Measurements from ENCODE around the gene RACGAP1. TPM values are rescaled to one million over a fixed set of nuclear protein-coding genes. Genes with fewer than 3 reads are reported as not detected.
A peak's percentile ranks its signal among the peaks of the same experiment; 100 is the strongest.

Gene RACGAP1
- total RNA-seq, 1 experiment from 2014 or later: 147 TPM

DNA sequence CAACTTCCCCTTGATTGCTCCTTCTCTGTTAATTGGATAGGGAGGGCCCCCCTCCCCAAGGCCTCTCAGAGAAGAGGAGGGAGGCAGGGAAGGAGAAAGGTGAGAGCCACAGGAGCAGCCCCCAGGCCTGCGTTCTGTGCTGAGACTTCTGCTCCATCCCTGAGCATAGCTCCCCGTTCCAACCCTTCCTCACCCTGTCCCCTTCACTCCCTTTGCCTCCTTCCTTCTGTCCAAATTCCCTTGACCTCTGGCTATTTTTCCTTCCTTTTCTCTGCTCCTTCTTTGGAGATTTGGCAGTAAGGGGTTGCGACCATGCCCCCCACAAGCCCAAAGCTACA is 31.3 kb upstream of the RACGAP1 start:
- intact Hi-C loops (cut with micrococcal nuclease; ENCODE audit: unreplicated experiment) (loop anchor here (5.0 to 10.0 kb wide), 2 partner anchors 89 to 192 kb away; no protein-coding TSS in a partner anchor), in situ Hi-C loops (cut with HindIII; ENCODE audit: low pct_unique_long_range_greater_than_20kb, low sequenced_read_pairs) (no loop called here)
- no peak for DNase-seq (ENCODE audit: low read depth, low spot score)
- peaks cover 13% of the 10 kb centered on the region for H3K4me1 ChIP-seq (ENCODE audit: control insufficient read depth, insufficient read depth, low read length)
- ATAC-seq: no peak
- ChIA-PET POLR2A (no interaction called here), CTCF (interaction anchor here (0.5 to 2.0 kb wide), 15 partner anchors 10 to 892 kb away, joined by 3 to 17 read pairs (median 4); no protein-coding TSS in a partner anchor)
- no peak for TF ChIP-seq SIN3A (IDR thresholded peaks at IDR 0.05; ENCODE audit: borderline replicate concordance, insufficient read depth, low read depth, low read length)
- peak overlapping the region; percentile 59 to 67 for H3K4me3 ChIP-seq (ENCODE audit: low read depth in 2 of 2, low read length in 2 of 2)
- no peaks in the 10 kb centered on the region for H3K36me3 ChIP-seq (ENCODE audit: control insufficient read depth, insufficient read depth, low read length)
- H3K27ac ChIP-seq (ENCODE audit: low read length): no peak overlapping the region
- BruUV-seq (replicated peaks): no TSS peak
- no peaks in the 10 kb centered on the region for H3K9me3 ChIP-seq (ENCODE audit: control insufficient read depth, insufficient read depth, low read depth, low read length)
- H3K27me3 ChIP-seq (ENCODE audit: control insufficient read depth, insufficient read depth, low read length): 0 out of 2 replicates have a peak, but pooled peaks cover 4% of the 10 kb centered on the region

DNA sequence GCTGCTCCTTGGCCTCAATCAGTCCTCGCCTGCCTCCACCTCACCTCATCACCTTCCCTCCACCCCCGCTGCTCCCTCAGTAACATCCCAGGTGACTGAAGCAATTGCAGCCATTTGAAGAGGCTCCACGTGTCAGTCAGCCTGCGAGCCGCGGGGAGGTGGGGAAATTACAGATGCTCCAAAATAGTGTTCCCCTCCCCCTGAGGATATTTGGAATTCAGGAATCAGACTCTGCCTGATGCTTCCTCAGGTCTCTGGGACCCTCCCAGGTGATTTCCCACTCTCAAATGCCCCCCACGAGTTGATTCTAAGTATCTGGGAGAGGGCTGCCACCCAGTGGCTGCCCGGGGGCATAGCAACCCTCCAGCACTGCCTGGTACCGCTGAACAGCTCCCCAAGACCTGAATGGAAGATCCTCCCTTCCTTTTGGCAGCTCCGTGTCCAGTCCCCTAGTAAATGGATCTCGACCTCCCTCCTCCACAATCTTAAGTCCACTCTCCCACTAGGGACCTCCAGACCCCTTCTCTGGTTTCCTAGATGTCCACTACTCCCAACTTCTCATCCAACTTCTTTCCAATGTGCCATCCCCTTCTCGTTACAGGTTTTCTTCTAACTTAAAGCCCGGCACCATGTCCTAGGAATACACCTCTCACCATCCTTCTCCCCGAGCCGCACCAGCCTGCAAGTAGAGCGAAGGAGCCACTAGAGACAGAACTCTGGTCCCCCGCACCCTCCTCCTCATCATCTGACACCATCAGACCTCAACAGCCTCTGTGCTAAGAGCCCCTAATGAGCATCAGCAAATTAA is 30.7 kb upstream of the RACGAP1 start:
- in situ Hi-C loops (cut with HindIII; ENCODE audit: low pct_unique_long_range_greater_than_20kb, low sequenced_read_pairs) (no loop called here), intact Hi-C loops (cut with micrococcal nuclease; ENCODE audit: unreplicated experiment) (loop anchor here (5.0 to 10.0 kb wide), 2 partner anchors 89 to 191 kb away; no protein-coding TSS in a partner anchor)
- ATAC-seq: peak; percentile 69
- H3K4me1 ChIP-seq (ENCODE audit: control insufficient read depth, insufficient read depth, low read length): peaks cover 13% of the 10 kb centered on the region
- no peak for DNase-seq (ENCODE audit: low read depth, low spot score)
- H3K27me3 ChIP-seq (ENCODE audit: control insufficient read depth, insufficient read depth, low read length): 0 out of 2 replicates have a peak, but pooled peaks cover 4% of the 10 kb centered on the region
- no peak overlapping the region for H3K27ac ChIP-seq (ENCODE audit: low read length)
- peak overlapping the region in 1 of 2 experiments; percentile 25; a peak in 1 of 4 replicates for H3K4me3 ChIP-seq (ENCODE audit: low read depth in 2 of 2, low read length in 2 of 2)
- no TSS peak for BruUV-seq (replicated peaks)
- TF ChIP-seq SIN3A (IDR thresholded peaks at IDR 0.05; ENCODE audit: borderline replicate concordance, insufficient read depth, low read depth, low read length) (no peak), CTCF (IDR thresholded peaks at IDR 0.05) (peak; percentile 97), POLR2AphosphoS5 (IDR thresholded peaks at IDR 0.05; ENCODE audit: low read depth, low read length) (no peak), TCF7L2 (IDR thresholded peaks at IDR 0.05; ENCODE audit: low read depth, low read length) (no peak)
- TF ChIP-seq, protein P1, sequence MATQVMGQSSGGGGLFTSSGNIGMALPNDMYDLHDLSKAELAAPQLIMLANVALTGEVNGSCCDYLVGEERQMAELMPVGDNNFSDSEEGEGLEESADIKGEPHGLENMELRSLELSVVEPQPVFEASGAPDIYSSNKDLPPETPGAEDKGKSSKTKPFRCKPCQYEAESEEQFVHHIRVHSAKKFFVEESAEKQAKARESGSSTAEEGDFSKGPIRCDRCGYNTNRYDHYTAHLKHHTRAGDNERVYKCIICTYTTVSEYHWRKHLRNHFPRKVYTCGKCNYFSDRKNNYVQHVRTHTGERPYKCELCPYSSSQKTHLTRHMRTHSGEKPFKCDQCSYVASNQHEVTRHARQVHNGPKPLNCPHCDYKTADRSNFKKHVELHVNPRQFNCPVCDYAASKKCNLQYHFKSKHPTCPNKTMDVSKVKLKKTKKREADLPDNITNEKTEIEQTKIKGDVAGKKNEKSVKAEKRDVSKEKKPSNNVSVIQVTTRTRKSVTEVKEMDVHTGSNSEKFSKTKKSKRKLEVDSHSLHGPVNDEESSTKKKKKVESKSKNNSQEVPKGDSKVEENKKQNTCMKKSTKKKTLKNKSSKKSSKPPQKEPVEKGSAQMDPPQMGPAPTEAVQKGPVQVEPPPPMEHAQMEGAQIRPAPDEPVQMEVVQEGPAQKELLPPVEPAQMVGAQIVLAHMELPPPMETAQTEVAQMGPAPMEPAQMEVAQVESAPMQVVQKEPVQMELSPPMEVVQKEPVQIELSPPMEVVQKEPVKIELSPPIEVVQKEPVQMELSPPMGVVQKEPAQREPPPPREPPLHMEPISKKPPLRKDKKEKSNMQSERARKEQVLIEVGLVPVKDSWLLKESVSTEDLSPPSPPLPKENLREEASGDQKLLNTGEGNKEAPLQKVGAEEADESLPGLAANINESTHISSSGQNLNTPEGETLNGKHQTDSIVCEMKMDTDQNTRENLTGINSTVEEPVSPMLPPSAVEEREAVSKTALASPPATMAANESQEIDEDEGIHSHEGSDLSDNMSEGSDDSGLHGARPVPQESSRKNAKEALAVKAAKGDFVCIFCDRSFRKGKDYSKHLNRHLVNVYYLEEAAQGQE (IDR thresholded peaks at IDR 0.05; ENCODE audit: insufficient read depth in 1 of 2, low read depth in 2 of 2, low read length in 1 of 2): peak in 1 of 2 experiments; percentile 54; a peak in 2 of 4 replicates
- ChIA-PET POLR2A (no interaction called here), CTCF (interaction anchor here (0.5 to 2.0 kb wide), 16 partner anchors 10 to 893 kb away, joined by 3 to 17 read pairs (median 4); no protein-coding TSS in a partner anchor)
- H3K36me3 ChIP-seq (ENCODE audit: control insufficient read depth, insufficient read depth, low read length): no peaks in the 10 kb centered on the region
- no peaks in the 10 kb centered on the region for H3K9me3 ChIP-seq (ENCODE audit: control insufficient read depth, insufficient read depth, low read depth, low read length)
